GM12872 (cell line): ENCODE results near the gene WWOX.

Experiments
- CTCF ChIP-seq: IDR thresholded peaks from 3 replicates; pipeline ENCODE4 v1.5.1; 2011; ENCODE audit warnings: low read depth, mild to moderate bottlenecking, low read length, moderate library complexity; ENCODE audit not compliant: insufficient read depth

Gene WWOX

GRCh38 chr16:78473031-78473699 lies 373.7 kb downstream of the WWOX start:
- TF ChIP-seq CTCF: no peak

GRCh38 chr16:78474762-78475161 lies 375.3 kb downstream of the WWOX start:
- TF ChIP-seq CTCF: no peak

GRCh38 chr16:78476615-78477014 lies 377.2 kb downstream of the WWOX start:
- no peak for TF ChIP-seq CTCF

- TF ChIP-seq CTCF: no peak
Measured at GRCh38 chr16:78478267-78478861, 378.9 kb downstream of the WWOX start.

- no peak for TF ChIP-seq CTCF
Measured at GRCh38 chr16:78479723-78480122, 380.3 kb downstream of the WWOX start.

- TF ChIP-seq CTCF: no peak
Measured at GRCh38 chr16:78480588-78480987, 381.1 kb downstream of the WWOX start.

- TF ChIP-seq CTCF: no peak
Measured at GRCh38 chr16:78483124-78483992, 383.9 kb downstream of the WWOX start.
